Measurements from ENCODE around the gene TSEN54.

The TSEN54 gene

GRCh38 chr17:75565618-75566017 lies 49.3 kb downstream of the TSEN54 start:
- DNase-seq (ENCODE audit: low read depth), result no peak

GRCh38 chr17:75566416-75566815 lies 50.1 kb downstream of the TSEN54 start:
- no peak for DNase-seq (ENCODE audit: low read depth)

DNA sequence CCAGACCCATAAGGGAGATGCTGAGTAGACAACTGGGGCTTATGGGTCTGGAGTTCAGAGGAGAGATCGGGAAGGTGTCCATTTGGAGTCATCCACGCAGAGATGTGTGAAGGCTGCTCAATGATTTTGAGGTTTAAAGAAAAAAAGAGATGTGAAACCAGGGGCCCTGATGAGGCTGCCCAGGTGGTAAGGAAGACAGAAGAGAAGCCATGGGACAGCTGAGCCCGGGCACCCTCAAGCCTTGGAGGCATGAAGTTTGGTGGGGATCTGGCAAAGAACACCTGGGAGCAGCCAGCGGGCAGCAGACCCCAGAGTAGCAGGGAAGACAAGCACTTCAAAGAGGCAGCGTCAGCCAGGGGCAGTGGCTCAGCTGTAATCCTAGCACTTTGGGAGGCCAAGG lies 50.5 kb downstream of the TSEN54 start:
- DNase-seq (ENCODE audit: low read depth), result no peak

- no peak for DNase-seq (ENCODE audit: low read depth)
Measured at GRCh38 chr17:75568412-75569255, 52.3 kb downstream of the TSEN54 start.

DNA sequence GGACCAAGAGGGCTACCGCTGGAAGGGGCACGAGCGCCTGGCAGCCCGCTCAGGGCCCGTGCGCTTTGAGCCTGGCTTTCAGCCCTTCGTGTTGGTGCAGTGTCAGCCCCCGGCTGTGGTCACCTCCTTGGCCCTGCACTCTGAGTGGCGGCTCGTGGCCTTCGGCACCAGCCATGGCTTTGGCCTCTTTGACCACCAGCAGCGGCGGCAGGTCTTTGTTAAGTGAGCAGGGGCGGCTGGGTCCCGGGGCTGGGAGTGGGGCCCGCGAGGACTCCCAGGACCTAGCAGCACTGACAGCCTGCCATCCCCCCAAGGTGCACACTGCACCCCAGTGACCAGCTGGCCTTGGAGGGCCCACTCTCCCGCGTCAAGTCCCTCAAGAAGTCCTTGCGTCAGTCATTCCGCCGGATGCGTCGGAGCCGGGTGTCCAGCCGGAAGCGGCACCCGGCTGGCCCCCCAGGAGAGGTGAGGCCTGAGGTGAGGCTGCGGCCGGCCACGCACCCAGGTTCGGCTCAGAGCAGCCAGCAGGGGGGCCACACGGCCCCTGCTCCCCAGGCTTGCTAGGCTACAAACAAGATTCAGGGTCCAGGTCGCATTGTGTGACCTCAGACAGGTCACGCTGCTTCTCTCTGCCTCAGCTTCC lies 53.8 kb downstream of the TSEN54 start:
- no peak for DNase-seq (ENCODE audit: low read depth)

- no peak for DNase-seq (ENCODE audit: low read depth)
Measured at GRCh38 chr17:75570772-75571171, 54.4 kb downstream of the TSEN54 start.

GRCh38 chr17:75571197-75571884 lies 55.0 kb downstream of the TSEN54 start:
- no peak for DNase-seq (ENCODE audit: low read depth)

DNA sequence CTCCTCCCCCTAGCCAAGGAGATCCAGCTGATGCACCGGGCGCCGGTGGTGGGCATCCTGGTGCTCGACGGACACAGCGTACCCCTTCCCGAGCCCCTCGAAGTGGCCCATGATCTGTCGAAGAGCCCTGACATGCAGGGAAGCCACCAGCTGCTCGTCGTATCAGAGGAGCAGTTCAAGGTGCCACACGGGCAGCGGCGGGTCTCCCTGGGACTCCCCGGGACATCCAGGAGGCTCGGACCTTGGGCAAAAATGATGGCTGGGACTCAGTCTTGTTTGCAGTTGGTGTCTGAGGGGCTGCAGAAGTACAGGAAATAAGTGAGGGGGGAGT lies 55.5 kb downstream of the TSEN54 start:
- DNase-seq (ENCODE audit: low read depth), result no peak

- DNase-seq (ENCODE audit: low read depth), result no peak
Measured at GRCh38 chr17:75572713-75573539, 56.6 kb downstream of the TSEN54 start.

- no peak for DNase-seq (ENCODE audit: low read depth)
Measured at GRCh38 chr17:75573540-75573957, 57.2 kb downstream of the TSEN54 start.

- no peak for DNase-seq (ENCODE audit: low read depth)
Measured at GRCh38 chr17:75573994-75574393, 57.7 kb downstream of the TSEN54 start.
